ENCODE results near the gene PARD3B. TPM values are rescaled to one million over a fixed set of nuclear protein-coding genes. Genes with fewer than 3 reads are reported as not detected.

Gene PARD3B
- total RNA-seq, 4 donors from 2014 or later = 21.8 to 85.6 (median 36.1) TPM

DNA sequence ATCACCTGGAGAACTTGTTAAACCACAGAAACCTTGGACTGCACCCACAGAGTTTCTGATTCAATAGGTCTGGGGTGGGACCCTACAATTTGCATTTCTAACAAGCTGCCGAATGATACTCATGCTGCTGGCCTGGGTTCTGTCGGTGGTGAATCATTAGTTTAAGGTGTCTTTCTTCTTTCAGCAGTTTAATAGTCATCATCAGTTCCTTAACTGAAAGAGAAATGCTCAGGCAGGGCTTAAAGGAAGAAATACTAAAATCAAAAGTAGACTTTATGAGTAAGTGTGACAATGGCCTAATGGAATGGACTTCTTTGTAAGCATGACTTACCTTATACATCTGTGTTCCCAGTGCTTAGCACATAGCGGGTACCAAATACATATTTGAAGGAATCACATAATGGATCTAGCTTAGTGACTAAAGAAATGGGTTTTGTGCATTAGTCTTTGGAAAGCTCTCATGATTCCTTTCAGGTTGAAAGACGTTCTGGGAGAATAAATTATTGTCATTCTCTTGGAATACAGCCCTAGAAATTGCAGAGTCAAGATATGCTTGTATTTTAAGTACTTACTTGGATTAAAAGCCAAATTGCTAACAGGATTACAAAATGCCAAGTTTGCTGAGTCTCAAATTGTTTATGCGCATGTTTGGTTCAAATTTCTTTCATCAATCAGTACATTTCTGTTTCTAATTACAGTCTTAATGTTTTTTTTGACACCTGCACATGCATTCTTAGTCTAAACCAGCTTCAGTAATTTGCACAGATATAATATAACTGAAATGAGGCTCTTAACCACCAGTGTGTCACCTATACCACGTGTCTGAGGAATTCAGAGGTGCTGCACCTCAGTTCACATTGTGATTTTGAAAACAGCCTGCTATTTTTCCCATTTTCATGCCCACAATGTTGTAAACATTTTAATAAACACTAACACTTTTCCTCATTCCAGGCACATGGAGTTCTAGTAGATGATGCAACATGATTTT is 916.7 kb downstream of the PARD3B start:
- H3K4me1 ChIP-seq = no peaks in the 10 kb centered on the region
- intact Hi-C loops (cut with DNase I; ENCODE audit: low total_unique reads) = no loop called here
- H3K4me3 ChIP-seq = no peak overlapping the region
- TF ChIP-seq, protein P1, sequence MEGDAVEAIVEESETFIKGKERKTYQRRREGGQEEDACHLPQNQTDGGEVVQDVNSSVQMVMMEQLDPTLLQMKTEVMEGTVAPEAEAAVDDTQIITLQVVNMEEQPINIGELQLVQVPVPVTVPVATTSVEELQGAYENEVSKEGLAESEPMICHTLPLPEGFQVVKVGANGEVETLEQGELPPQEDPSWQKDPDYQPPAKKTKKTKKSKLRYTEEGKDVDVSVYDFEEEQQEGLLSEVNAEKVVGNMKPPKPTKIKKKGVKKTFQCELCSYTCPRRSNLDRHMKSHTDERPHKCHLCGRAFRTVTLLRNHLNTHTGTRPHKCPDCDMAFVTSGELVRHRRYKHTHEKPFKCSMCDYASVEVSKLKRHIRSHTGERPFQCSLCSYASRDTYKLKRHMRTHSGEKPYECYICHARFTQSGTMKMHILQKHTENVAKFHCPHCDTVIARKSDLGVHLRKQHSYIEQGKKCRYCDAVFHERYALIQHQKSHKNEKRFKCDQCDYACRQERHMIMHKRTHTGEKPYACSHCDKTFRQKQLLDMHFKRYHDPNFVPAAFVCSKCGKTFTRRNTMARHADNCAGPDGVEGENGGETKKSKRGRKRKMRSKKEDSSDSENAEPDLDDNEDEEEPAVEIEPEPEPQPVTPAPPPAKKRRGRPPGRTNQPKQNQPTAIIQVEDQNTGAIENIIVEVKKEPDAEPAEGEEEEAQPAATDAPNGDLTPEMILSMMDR (IDR thresholded peaks at IDR 0.05) = no peak
- TF ChIP-seq POLR2A (IDR thresholded peaks at IDR 0.05) = no peak
- H3K27ac ChIP-seq = no peak overlapping the region
- no peaks in the 10 kb centered on the region for H3K27me3 ChIP-seq
- DNase-seq = no peak
- H3K9me3 ChIP-seq = no peaks in the 10 kb centered on the region
- H3K36me3 ChIP-seq = no peaks in the 10 kb centered on the region

DNA sequence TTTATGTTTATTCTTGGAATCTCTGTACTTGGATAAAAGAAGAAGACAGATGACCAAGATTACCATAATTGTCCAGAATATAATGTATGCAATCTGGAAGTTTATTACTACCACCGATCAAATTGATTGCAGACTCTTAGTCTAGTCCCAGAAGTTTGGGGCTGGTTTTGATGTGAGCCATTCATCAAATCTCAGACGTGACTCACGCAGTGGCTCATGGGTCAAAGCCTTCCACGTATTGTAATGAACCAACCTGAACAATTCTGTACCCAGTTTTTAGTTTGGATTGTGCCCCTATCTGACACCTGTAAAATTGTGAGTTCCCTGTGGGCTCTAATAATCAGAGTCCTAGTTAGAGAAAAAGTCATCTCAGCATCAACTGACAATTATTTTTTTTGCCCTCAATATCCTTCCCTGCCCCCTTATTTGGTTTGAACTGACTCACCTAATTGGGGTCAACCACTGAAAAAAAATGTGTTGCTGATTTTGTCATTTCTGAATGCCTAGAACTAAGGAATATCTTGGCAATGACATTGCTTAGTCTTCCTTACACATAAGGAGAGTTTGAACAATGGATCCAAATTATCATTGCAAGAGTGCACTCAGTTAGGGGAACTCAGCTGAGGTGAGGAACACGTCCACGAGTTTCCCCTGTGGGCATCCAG is 917.5 kb downstream of the PARD3B start:
- intact Hi-C loops (cut with DNase I; ENCODE audit: low total_unique reads) = no loop called here
- Histone ChIP-seq H3K36me3 (no peaks in the 10 kb centered on the region), H3K27ac (no peak overlapping the region), H3K9me3 (no peaks in the 10 kb centered on the region), H3K27me3 (no peaks in the 10 kb centered on the region), H3K4me3 (no peak overlapping the region), H3K4me1 (no peaks in the 10 kb centered on the region)
- no peak for DNase-seq
- TF ChIP-seq, protein P1 (IDR thresholded peaks at IDR 0.05) = no peak
- TF ChIP-seq POLR2A (IDR thresholded peaks at IDR 0.05) = no peak

DNA sequence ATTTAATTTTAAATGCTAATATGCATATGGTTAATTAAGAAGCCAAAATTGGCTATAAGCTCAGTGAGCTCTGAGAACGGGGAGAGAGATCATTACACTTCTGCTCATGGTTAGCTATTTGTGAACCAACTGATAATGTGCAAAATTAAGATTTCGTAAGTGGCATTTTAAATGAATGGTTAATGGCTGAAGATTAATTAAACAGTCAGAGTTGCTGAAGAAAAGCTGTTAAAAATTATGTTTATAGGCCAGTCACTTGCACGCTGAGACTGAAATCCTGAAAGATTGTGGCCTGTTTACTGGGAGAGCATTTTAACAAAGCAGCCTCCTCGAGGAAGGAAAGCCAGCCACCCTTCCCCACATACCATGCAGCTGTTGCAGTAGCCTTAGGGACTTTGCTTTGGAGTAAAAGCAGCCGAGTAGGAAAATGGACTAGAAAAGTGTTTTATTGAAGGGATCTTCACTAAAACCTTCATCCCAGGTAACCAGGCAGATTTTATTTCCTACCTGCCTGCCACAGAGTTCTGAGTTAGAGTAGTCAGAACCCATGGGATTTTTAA is 918.3 kb downstream of the PARD3B start:
- TF ChIP-seq, protein P1 (IDR thresholded peaks at IDR 0.05) = no peak
- TF ChIP-seq POLR2A (IDR thresholded peaks at IDR 0.05) = no peak

DNA sequence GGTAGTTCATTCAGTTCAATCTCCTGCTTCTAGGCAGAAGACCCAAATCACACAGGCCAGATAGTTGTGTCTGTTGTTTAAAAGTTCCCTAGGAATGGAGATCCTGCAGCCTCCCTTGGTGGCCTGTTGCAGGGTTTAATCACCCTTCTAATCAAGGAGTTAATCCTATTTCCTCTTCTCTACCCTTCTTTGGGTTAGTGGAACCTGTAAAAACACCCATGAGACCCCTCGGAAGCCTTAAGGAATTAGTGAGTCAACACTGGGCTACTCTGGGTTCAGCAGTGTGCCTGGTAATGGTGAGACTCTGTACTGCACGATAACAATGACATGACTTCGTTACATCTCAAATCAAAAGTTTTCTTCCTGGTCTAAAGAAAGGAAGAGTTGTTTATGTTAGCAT is 919.4 kb downstream of the PARD3B start:
- no peaks in the 10 kb centered on the region for H3K27me3 ChIP-seq
- no peaks in the 10 kb centered on the region for H3K9me3 ChIP-seq
- H3K4me1 ChIP-seq = no peaks in the 10 kb centered on the region
- DNase-seq = no peak
- H3K36me3 ChIP-seq = no peaks in the 10 kb centered on the region
- intact Hi-C loops (cut with DNase I; ENCODE audit: low total_unique reads) = no loop called here
- H3K4me3 ChIP-seq = no peak overlapping the region
- no peak overlapping the region for H3K27ac ChIP-seq
- no peak for TF ChIP-seq POLR2A (IDR thresholded peaks at IDR 0.05)
- TF ChIP-seq, protein P1 (IDR thresholded peaks at IDR 0.05) = no peak

More for the DNA sequence above, 918.3 kb downstream of the PARD3B start:
- Histone ChIP-seq H3K27me3 (no peaks in the 10 kb centered on the region), H3K27ac (no peak overlapping the region), H3K4me1 (no peaks in the 10 kb centered on the region), H3K4me3 (no peak overlapping the region), H3K9me3 (no peaks in the 10 kb centered on the region), H3K36me3 (no peaks in the 10 kb centered on the region)
- DNase-seq = no peak
- intact Hi-C loops (cut with DNase I; ENCODE audit: low total_unique reads) = no loop called here
